GM19099 (cell line): ENCODE measurements around the gene ZNF275.

Experiments used
- POLR2A ChIP-seq: IDR thresholded peaks from 3 replicates; pipeline ENCODE4 v1.6.1; 2011; ENCODE audit warnings: low read depth; ENCODE audit not compliant: insufficient read length; ENCODE audit errors: extremely low read depth

ZNF275 gene, protein sequence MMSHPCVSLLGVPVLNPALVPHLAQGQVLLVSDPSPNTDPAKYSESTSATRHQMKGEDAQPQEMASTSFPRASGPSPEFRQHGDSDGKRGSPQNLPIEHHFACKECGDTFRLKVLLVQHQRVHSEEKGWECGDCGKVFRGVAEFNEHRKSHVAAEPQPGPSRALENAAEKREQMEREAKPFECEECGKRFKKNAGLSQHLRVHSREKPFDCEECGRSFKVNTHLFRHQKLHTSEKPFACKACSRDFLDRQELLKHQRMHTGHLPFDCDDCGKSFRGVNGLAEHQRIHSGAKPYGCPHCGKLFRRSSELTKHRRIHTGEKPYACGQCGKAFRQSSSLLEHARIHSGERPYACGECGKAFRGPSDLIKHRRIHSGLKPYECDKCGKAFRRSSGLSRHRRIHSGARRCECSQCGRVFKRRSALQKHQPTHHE

DNA sequence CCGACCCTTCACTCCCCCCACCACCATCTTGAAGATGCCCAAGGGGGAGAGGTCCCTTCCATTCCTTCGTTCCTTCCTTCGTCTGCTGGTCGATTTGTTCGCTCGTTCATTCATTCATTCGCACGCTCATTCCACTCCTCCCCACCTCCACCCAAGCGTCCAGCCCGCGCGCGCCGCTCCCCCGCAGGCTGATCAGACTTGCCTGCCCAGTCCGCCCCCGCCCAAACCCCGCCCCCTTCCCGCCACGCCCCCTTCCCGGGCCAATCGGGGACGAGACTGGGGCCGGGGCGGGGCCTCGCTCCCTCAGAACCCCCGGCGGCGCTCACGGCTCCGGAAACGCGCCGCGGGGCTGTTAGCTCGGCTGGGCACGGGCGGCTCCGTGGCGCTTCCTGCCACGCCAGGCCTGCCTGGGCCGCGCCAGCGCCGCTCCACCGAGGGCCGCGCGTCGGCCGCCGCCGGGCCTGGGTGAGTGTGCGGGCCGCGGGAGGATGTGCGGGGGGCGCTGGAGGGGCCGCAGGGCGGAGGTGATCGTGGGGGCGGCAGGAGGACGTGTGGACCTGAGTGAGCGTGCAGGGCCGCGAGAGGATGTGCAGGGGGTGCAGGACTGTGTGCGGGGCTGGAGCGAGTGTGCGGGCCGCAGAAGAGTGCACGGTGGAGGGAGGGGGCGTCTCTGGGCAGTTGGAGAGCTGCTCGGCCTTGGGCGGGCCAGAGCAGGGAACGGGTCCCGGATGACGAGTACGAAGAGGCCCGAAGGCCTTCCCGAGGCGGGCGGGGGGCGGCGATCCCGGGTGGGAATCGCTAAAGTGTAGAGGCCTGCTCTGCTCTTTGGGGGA, at the start of gene ZNF275:
ZNF275 (plus strand) TSS at position 333 of the 833 bp plus-strand sequence. CDS start 2,527 bp downstream, outside the sequence.
- TF ChIP-seq POLR2A, result peak; percentile 80

DNA sequence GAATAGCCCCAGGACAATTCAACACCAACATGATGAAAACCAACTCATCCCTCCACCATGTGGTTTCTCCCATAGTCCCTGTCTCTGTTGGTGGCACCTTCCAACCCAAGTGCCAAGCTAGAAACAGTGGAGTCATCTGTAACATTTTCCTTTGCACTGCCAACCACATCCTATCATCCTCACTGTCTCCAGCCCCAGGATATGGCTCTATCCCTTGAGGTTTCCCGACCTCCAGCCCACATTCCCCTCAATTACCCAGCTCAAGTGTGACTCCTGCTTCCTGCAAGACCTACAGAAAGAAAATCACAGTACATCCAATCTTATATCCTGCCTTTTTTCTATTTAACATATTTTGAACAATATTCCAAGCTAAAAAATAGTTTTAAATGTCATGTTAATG, 36.6 kb upstream of the ZNF275 start:
- TF ChIP-seq POLR2A, result no peak

DNA sequence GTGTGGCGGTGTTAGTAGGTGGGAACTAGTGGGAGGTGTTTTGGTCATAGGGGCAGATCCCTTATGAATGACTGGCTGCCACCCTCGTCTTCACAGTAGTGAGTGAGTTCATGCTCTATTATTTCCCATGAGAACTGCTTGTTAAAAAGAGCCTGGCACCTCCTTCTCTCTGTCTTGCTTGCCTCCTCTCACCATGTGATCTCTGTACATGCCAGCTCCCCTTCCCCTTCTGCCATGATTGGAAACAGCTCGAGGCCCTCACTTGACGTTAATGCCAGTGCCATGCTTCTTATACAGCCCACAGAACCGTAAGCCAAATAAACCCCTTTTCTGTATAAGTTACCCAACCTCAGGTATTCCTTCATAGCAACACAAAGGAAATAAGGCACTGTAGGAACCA, 34.1 kb upstream of the ZNF275 start:
- TF ChIP-seq POLR2A, result no peak

DNA sequence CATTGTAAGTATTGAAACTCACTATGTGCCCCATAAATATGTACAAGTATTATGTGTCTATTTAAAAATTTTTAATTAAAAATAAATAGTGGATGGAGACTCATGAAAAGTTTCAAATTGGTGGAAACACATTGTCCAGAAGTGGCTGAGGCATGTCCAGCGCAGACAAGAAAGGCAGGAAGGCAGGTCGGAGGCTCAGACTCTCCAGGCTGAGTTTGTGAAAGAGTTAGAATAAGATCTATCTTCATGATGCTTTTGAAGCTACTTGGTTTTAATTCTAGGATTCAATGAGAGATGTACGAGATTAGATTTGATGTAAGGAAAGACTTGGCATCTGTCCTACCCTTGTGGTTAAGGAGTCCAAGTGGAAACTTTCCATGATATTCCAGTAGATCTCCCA, 32.2 kb upstream of the ZNF275 start:
- no peak for TF ChIP-seq POLR2A

DNA sequence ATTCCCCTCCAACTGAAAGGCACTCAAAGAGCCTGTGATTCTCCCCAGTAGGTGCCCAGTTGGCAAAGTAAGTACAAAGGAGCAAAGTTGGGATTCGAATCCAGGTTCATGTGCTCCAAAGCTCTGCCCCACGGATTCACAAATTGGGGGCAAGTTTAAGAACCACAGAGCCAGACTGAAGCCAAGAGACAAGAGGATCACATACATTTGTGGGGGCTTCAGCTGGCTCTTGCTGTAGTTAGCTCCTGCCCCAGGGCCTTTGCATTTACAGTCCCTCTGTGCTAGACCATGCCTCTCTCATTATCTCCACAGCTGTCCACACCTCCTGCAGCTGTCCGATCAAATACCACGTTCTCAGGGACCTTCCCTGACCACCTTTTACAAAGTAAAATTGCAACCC, 31.2 kb upstream of the ZNF275 start:
- TF ChIP-seq POLR2A, result no peak

DNA sequence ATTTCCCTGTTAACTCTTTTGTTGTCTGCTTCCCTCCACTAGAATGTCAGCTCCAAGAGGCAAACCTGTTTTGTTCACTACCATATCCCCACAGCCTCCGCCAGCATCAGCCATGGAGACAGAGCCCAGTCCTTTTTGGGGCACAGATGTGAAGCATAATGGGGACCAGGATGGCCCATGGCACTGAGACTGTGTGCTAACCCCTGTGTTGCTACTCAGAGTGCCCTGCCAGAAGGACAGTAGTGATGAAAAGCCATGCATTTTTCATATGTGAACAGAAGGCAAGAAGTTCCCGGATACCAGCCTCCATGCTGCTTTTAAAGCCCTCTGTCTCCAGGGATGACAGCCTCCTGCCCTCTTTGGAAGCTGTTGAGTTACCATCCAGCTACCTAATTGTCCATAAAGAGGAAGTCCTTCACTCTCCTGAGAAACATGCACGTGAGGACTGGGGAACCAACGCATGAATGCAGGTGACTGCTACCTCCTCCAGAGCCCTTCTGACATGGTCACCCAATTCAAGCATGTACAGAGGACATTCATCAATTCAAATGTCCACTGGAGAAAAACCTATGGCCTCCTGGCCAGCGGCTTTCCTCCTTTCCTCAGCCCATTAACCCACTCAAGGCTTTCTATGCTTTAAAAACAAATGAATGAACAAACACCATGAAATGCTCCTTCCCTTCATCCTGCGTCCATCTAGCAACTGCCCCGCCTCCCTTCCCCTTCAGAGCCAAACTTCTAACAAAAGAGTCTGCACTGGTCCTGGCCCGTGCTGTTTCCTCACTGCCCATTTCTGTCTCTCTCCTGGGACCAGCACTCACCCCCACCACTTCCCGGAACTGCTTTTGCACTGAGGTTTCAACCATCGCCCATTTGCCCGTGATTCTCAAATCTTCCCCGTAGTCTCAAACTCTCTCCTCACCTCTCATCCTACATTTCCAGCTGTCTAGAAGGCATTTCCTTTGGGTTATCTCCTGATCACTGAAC, 30.4 kb upstream of the ZNF275 start:
- no peak for TF ChIP-seq POLR2A

DNA sequence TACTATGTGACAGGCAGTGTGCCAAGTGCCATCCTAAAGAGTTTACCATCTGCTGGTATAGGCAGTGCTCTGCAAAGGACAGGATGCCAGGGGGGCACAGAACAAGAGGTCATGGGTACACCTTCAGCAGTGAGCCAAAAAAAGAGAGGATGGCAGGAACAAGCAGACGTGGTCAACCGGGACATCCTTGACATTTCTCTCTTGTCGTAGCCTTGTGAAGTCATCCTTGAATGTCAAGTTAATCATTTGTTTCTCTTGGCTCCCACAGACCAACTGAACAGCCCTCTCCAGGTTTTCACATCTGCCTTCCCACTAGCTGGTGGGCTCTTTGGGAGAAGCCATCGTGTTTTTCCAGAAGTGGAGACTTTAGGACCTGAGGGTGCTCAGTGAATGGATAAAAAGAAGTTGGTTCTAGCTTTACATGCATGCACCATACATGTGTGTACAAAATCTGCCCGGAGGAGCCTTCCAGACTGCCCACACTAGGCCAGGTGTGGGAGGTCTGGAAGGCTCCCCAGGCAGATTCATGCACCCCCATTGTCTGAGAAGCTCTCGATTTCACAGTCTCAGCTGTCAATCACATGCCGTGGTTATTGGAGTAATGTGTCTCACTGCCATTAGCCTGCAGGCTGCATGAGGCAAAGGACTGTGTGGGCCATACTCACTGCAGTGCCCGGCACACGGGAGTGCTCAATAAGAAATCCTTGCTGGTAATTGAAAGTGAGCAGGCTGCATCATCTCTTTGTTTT, 28.8 kb upstream of the ZNF275 start:
- TF ChIP-seq POLR2A, result no peak

DNA sequence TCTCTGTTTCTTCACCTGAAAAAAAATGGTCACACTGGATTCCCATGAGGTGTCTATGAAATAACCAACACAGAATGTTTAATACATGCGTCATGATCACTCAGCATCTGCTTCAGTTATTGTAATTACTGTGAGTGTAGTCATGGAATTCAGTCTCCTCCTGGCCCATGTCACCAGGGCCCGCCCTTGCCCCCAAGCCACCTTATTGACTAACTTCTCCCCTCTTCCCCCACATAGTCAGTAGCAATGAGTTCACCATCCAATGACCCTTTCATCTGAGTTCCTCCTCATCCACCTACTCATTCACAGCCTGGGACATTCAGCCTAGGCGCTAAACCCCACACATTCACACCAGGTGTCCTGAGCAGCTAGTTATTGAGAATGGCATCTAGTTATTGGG, 28.0 kb upstream of the ZNF275 start:
- TF ChIP-seq POLR2A, result no peak

DNA sequence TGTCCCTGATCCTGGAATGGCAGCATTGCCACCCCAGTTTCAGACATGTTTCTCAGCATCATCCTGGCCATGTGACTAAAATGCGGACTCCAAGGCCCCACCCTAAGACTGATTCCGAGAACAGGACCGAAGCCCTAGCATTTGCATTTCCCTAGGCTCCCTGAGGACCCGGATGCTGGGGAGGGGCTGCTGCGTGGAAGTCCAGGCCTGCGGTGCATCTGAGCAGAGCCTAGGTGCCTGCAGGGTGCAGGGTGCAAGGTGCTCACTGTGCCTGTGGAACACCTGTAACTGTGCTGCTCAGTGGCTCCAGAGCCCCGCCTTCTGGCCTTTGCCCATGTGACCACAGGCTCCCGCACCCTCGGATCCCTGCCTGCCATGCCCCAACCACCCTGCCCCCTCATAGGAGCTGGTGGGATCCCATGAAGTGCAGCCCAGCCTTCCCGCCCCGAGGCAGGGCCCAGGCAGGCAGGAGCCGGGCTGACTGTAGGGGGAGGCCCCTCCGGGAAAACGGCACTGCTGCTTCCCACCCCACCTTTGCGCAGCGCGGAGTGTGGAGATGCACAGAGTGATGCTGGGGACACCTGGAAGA, 27.3 kb upstream of the ZNF275 start:
- TF ChIP-seq POLR2A, result no peak

DNA sequence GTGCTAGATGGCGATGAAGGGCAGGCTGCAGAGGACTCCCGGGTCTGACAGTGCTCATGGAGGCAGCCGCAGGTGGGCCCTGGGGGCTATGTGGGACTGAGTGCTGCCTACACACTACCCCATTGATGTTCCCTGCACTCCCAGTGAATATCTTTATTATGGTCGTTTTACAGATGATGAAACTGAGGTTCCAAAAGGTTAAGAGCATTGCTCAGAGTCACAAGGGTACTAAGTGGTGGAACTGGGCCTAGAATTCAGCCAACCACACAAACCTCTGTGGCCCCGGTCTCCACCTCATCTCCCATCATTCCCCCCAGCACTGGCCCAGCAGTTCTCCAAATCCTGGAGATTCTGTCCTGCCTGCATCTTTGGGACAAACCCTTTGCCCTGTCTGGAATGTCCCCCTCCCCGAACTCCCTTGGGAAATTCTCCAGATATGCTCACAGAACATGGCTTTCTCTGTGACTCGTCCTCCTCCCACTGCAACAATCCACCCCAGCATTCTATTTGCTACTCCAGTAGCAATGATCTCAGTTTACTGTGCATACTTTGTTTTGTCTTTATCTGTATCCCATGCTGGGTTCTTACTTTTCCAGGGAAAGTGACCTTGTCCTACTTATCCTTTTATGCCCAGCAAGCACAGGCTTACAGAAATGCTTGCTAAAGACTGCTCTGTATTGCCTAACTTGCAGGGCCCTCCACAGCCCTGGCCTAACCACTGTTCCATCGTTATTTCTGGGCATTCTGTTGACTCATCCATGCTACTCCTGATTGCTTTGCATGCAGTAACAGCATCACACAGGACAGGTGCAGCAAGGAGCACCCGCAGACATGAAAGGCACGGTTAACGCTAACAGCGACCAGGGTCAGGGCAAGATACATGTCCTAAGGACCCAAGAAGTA, 26.4 kb upstream of the ZNF275 start:
- no peak for TF ChIP-seq POLR2A

DNA sequence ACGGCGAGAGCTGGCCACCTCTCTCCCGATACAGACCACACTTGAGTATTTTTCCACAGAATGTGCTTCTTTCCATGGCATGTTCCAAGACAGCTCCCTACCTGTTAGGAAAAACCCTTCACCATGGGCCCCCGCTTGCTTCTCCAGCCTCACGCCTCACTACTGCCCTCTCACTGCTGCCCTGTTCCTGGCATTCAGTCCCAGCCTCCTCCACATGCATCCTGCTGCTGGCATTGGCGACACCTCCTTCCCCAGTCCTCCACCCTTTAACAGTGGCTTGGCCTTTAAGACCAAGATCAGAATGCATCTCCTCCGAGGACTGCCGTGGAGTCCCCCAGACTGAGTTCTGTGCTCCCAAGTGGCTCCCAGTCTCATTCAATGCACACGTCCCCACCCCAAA, 23.1 kb upstream of the ZNF275 start:
- TF ChIP-seq POLR2A, result no peak

DNA sequence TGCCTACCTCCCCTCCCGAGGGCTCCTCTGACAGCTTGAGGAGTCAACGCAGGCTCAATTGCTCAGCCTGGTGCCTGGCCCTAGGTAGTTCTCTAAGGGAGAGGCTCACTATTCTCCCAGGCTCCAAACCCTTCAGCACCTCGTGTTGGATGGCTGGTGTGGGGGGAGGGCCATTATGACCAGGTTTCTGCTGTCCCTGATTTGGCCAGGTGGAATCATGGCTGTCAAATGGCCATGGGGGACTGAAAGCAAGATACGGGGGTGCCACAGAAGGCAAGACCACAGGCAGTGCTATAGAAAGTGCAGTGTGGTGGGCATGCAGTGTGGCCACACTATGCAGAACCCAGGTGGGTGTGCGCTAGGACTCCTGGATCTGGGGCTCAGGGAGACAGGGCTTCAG, 21.9 kb upstream of the ZNF275 start:
- no peak for TF ChIP-seq POLR2A

DNA sequence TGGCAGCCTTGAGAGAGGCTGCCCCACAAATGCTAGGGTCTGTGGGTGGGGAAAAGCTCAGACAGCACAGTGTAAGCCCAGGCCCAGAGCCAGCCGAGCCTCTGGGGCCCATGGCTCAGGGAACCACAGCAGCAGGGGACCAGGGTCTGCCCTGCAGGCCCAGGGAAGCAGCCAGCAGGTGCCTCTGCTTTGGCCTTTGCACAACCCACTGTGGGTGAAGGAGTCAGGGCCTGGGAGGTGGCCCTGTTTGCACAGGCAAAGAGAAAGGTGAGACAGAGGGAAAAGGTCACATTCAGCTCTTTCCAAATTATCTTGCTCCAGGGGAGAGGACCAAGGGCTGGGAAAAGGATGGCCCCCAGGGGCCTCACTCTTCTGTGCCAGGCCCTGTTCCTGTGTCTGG, 21.1 kb upstream of the ZNF275 start:
- no peak for TF ChIP-seq POLR2A

DNA sequence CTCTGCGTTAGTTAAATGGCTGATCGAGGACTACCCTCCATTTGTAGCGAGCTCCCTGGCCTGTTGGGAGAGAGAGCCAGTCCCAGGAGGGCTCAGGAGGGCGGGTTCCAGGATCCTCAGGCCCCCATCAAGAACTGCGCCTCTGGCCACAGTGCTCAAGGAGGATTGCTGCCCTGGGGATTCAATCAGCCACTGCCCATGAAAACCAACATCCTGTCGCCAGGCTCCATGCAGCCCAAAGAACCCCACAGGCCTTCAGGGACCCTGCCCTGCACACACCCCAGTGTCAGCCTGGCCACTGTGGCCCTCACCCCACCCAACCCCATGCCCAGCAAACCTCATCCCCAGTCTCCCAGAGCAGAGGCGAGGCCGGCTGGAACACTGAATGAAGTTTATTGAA, 16.6 kb upstream of the ZNF275 start:
- no peak for TF ChIP-seq POLR2A
